Testis (tissue), 2 donors: Measurements from ENCODE around the gene BICD1.

Experiments used
- POLR2A ChIP-seq: fragments of 450-650 bp; IDR thresholded peaks from one replicate; pipeline ENCODE4 v1.6.1; 2017; ENCODE audit warnings: antibody characterized with exemption, mild to moderate bottlenecking, moderate library complexity
- TF ChIP-seq, protein P1 (sequence below), 3 experiments: fragments of 450-650 bp in 2 of 3; fragments of 200-600 bp in 1 of 3; sonication (generic) in 1 of 3; IDR thresholded peaks; one replicate each; pipeline ENCODE4 v1.5.1; 2016 to 2019; ENCODE audit warnings: antibody characterized with exemption in 3 of 3, mild to moderate bottlenecking in 2 of 3, moderate library complexity in 1 of 3

DNA sequence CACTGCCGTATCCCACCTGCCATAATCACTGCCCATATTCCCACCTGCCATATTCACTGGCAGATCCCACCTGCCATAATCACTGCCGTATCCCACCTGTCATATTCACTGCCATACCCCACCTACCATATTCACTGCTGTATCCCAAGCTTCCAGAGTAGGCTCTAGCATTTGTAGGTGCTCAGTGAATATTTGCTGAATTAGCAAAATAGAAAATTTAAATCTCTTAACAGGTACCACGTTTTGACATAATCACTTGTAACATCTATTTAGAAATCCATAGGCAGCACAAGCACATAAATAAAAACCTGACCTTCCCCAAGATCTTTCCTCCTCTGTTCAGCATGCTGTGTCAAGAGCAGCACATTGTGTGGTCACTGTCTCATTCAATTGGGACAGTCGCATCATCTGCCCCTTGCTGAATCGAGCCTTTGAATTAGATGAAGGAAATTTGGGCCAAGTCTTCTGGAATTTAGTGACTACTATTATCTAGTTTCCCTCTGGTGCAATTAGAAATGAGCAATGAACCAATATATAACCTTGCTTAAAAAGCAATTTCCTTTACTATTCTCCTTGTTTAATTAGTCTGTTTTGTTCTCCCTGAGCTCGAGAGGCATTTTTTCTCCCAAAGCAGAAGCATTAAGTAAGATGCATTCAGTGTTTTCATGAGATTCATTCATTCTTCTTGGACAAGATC, 147.8 kb downstream of the BICD1 start:
- TF ChIP-seq, protein P1, sequence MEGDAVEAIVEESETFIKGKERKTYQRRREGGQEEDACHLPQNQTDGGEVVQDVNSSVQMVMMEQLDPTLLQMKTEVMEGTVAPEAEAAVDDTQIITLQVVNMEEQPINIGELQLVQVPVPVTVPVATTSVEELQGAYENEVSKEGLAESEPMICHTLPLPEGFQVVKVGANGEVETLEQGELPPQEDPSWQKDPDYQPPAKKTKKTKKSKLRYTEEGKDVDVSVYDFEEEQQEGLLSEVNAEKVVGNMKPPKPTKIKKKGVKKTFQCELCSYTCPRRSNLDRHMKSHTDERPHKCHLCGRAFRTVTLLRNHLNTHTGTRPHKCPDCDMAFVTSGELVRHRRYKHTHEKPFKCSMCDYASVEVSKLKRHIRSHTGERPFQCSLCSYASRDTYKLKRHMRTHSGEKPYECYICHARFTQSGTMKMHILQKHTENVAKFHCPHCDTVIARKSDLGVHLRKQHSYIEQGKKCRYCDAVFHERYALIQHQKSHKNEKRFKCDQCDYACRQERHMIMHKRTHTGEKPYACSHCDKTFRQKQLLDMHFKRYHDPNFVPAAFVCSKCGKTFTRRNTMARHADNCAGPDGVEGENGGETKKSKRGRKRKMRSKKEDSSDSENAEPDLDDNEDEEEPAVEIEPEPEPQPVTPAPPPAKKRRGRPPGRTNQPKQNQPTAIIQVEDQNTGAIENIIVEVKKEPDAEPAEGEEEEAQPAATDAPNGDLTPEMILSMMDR (IDR thresholded peaks at IDR 0.05), result no peak
- TF ChIP-seq POLR2A, result no peak
